HCT116 (cell line): ENCODE data around the gene SEMA4D.

Experiments used
- CEBPB ChIP-seq: IDR thresholded peaks from 2 replicates; pipeline ENCODE4 v1.6.1; 2012; ENCODE audit warnings: low read depth
- CTCF ChIP-seq, 3 experiments: fragments of 200-600 bp in 1 of 3; sonication (generic) in 1 of 3; IDR thresholded peaks in 2 of 3; conservative IDR thresholded peaks in 1 of 3; 2 replicates each; pipeline ENCODE4 v1.5.1; 2012 to 2017; ENCODE audit warnings: low read depth in 2 of 3, low read length in 2 of 3, antibody characterized with exemption in 1 of 3, borderline replicate concordance in 1 of 3, control low read depth in 1 of 3, mild to moderate bottlenecking in 1 of 3, mixed read lengths in 1 of 3, mixed run types in 1 of 3, moderate library complexity in 1 of 3; ENCODE audit not compliant: insufficient read depth in 1 of 3
- RAD21 ChIP-seq: IDR thresholded peaks from 2 replicates; pipeline ENCODE4 v1.6.1; 2012; ENCODE audit warnings: low read depth, mild to moderate bottlenecking
- SP1 ChIP-seq: IDR thresholded peaks from 2 replicates; pipeline ENCODE4 v1.6.1; 2012; ENCODE audit warnings: low read depth
- TCF7L2 ChIP-seq: IDR thresholded peaks from 2 replicates; pipeline ENCODE4 v1.7.0; 2011; ENCODE audit warnings: borderline replicate concordance, inconsistent platforms; ENCODE audit not compliant: insufficient read depth, insufficient read length; ENCODE audit errors: extremely low read depth

GRCh38 chr9:89349607-89350006, 148.3 kb downstream of the SEMA4D start:
- no peak for TF ChIP-seq CTCF (IDR thresholded peaks at IDR 0.05 in 2 of 3, conservative IDR thresholded peaks at IDR 0.05 in 1 of 3; ENCODE audit: borderline replicate concordance in 1 of 3, insufficient read depth in 1 of 3, low read depth in 2 of 3, low read length in 2 of 3)
- no peak for TF ChIP-seq TCF7L2
- no peak for TF ChIP-seq CEBPB
- no peak for TF ChIP-seq SP1
- no peak for TF ChIP-seq RAD21
